Skin epidermis (tissue), 12 donors: ENCODE results near the gene TJP1.
A peak's percentile ranks its signal among the peaks of the same experiment; 100 is the strongest.
"Not testable (repeated sequence)": the region's sequence is repeated elsewhere in the genome, so short reads cannot be mapped to it uniquely, and the experiment has no call there.

Experiments used
- H3K27ac ChIP-seq, 21 experiments: fragments of 200-600 bp; sonication (generic) in 11 of 21; one replicate each; pipeline ENCODE4 v1.5.0; 2020; ENCODE audit warnings: mild to moderate bottlenecking in 3 of 21, inconsistent platforms in 2 of 21, moderate library complexity in 2 of 21
- H3K4me3 ChIP-seq, 7 experiments: fragments of 200-600 bp; sonication (generic) in 2 of 7; one replicate each; pipeline ENCODE4 v1.5.0; 2020; ENCODE audit warnings: inconsistent platforms in 2 of 7, mild to moderate bottlenecking in 2 of 7, moderate library complexity in 1 of 7

Gene TJP1

DNA sequence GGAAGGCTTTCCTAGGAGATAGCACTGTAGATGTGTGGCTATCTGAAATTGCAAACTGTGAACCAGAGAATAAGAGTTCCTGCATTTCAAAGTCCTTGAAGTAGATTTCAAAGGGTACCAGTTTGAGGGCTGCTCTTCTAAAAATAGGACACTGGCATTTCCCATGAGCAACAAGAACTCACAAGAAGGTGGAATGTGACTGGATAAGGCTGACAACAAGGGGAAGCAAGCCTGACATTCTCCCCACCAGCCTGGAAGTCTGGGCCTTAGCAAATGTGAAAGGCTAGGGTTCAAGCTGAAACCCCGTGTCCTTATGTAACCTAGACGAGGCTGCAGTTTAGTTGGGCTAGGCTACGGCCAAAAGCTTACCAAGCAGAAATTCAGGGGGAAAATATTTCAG, 18.7 kb upstream of the TJP1 start:
- no peak overlapping the region for H3K27ac ChIP-seq
- no peak overlapping the region for H3K4me3 ChIP-seq

GRCh38 chr15:29840054-29840453, 17.8 kb upstream of the TJP1 start:
- no peak overlapping the region for H3K4me3 ChIP-seq
- H3K27ac ChIP-seq: no peak overlapping the region

- Histone ChIP-seq H3K27ac (no peak overlapping the region), H3K4me3 (no peak overlapping the region)
Measured at GRCh38 chr15:29838352-29839010, 16.2 kb upstream of the TJP1 start.

DNA sequence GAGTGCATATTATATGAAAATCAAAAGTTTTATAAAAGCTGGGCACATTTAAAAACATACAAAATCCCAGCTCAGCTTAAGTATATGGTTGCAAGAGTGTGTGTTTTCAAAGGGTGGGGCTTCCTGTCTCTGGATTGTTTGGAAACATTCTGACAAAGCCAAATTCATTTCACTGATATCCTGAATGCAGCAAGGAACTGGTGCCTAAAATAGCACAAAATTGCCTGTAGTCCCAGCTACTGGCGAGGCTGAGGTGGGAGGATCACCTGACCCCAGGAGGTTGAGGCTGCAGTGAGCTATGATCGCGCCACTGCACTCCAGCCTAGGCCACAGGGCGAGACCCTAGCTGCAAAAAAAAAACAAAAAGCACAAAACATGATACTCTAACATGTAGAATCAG, 13.0 kb upstream of the TJP1 start:
- Histone ChIP-seq H3K27ac (peak overlapping the region in 1 of 21 experiments; percentile 27), H3K4me3 (no peak overlapping the region)

- Histone ChIP-seq H3K27ac (no peak overlapping the region), H3K4me3 (no peak overlapping the region)
Measured at GRCh38 chr15:29832709-29833108, 10.4 kb upstream of the TJP1 start.

DNA sequence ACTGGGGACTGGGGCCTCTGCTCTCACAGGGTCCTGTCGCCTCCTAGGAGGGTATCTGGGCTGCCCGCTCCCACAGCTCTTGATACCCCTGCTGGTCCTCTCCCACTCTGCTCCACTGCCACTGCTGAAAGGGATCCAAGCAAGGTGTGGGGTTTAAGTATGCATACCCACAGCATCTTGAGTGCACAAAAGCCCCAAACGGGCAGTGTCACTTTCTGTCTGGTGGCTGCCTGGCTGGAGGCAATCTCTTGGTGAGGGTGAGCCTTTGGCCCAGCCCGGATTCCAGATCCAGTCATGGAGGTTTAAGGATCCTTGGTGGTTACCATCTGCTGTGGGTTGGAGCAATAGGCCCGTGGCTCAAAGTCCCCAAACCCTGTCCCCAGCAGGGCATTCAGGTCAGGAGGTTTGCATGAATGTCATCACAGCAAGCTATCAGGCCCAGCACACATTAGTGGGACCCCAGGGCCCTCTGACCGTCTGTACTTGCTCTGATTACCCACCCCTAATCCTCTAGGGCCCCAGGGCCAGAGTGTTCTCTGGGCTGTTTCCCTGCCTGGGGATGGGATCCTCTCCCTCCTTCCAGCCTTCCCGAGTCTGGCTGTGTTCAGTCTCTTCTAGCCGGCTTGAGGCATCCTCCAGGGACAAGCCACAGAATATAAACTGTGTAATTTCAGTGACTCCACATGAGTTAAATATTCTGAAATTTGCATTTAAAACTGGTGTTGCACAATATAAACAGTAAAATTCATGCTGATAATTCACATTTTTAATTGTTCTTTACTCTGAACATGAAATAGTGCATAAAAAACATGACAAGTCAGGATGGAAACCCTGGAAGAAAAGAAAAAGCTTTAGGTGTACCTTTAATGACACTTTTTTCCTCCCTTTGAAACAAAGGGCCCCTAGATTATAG, 4.9 kb upstream of the TJP1 start:
- no peak overlapping the region for H3K27ac ChIP-seq
- no peak overlapping the region for H3K4me3 ChIP-seq

GRCh38 chr15:29825227-29825626, 3.0 kb upstream of the TJP1 start:
- Histone ChIP-seq H3K4me3 (no peak overlapping the region), H3K27ac (no peak overlapping the region)

- H3K4me3 ChIP-seq: peak overlapping the region; percentile 55 to 80 (median 64)
- peak overlapping the region in 20 of 21 experiments; percentile 4 to 98 (median 92) for H3K27ac ChIP-seq
Measured at GRCh38 chr15:29822684-29823459, 604 bp upstream of the TJP1 start.

DNA sequence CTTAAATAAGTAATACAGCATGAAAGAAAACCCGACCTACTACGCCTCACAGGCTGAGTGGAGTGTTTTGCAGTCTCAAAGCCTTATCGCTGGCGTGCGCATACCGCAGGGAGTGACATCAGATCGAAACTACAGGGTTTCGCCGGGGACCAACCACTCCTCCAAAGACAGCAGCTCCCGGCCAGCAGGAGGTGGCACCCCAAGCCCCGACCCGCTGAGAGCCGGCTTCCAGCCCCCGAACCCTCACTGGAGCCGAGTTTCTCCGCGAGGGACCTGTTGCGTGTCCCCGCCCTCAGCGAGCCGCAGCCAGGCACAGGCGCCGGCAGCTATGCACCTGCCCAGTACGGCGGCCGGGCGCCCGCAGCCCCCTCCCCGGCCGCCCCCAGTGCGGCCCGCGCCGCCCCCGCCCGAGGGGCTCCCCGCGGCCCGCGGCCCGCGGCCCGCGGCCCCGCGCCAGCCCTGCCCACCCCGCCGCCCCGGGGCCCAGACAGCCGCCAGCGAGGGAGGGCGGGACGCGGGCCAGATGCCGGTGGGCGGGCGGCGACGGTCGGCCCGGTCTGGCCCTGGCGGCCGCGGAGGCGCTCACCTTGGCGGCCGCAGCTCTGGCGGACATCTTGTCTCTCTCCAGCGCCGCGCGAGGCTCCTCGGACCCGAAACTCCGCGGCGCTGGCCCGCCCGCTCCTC, 710 bp downstream of the TJP1 start:
- Histone ChIP-seq H3K4me3 (peak overlapping the region; percentile 55 to 80 (median 64)), H3K27ac (peak overlapping the region; percentile 83 to 98 (median 93))

GRCh38 chr15:29820394-29821154, 1.7 kb downstream of the TJP1 start:
- Histone ChIP-seq H3K4me3 (peak overlapping the region; percentile 55 to 80 (median 64)), H3K27ac (peak overlapping the region in 12 of 21 experiments; percentile 1 to 98 (median 89))

- Histone ChIP-seq H3K27ac (peak overlapping the region in 1 of 21 experiments; percentile 98), H3K4me3 (peak overlapping the region in 6 of 7 experiments; percentile 55 to 80 (median 64))
Measured at GRCh38 chr15:29819979-29820378, 2.3 kb downstream of the TJP1 start.

DNA sequence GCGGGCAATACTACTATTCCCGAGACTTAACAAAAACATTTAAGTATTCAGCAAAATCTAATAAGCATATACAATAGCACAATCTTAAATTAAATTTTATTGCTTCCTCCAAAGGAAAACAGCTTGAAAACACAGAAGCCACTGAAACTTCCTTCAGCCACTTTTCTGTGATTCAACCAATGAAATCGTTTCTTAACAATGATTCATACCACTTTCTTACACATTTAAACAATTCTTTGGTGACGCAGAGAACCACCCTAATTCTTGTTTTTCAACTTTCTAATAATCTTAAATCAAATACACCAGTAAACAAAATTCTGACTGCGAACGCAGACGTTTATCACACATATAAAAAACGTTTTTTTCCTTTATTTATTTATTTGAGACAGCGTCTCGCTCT, 4.1 kb downstream of the TJP1 start:
- Histone ChIP-seq H3K27ac (no peak overlapping the region), H3K4me3 (no peak overlapping the region)

DNA sequence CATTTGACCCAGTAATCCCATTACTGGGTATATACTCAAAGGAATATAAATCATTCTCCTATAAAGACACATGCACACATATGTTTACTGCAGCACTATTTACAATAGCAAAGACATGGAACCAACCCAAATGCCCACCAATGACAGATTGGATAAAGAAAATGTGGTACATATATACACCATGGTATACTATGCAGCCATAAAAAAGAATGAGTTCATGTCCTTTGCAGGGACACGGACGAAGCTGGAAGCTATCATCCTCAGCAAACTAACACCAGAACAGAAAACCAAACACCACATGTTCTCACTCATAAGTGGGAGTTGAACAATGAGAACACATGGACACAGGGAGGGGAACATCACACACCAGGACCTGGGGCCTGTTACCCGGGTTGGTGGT, 4.8 kb downstream of the TJP1 start:
- H3K4me3 ChIP-seq: not testable (repeated sequence)

GRCh38 chr15:29815000-29815710, 7.1 kb downstream of the TJP1 start:
- Histone ChIP-seq H3K4me3 (no peak overlapping the region), H3K27ac (no peak overlapping the region)

More for the DNA sequence above, 4.8 kb downstream of the TJP1 start:
- H3K27ac ChIP-seq: not testable (repeated sequence)

GRCh38 chr15:29813009-29813408, 9.3 kb downstream of the TJP1 start:
- Histone ChIP-seq H3K27ac (peak overlapping the region in 1 of 21 experiments; percentile 23), H3K4me3 (no peak overlapping the region)

DNA sequence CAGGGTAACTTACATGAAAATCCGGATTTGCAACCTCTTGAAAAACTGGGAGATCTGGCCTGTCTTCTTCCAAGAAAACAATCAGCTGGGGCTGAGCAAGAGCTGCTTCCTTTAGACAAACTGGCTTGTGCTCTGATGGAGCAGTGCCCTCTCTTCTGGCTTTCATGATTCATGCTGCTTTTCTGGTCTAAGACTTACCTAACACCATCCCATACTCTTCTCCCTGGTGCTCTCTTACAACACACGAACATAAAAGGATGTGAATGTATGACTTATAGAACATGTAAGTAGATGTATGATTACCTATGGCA, 9.9 kb downstream of the TJP1 start:
- Histone ChIP-seq H3K27ac (peak overlapping the region in 1 of 21 experiments; percentile 23), H3K4me3 (no peak overlapping the region)

GRCh38 chr15:29811691-29812383, 10.4 kb downstream of the TJP1 start:
- Histone ChIP-seq H3K27ac (peak overlapping the region in 2 of 21 experiments; percentile 18 to 23), H3K4me3 (no peak overlapping the region)

DNA sequence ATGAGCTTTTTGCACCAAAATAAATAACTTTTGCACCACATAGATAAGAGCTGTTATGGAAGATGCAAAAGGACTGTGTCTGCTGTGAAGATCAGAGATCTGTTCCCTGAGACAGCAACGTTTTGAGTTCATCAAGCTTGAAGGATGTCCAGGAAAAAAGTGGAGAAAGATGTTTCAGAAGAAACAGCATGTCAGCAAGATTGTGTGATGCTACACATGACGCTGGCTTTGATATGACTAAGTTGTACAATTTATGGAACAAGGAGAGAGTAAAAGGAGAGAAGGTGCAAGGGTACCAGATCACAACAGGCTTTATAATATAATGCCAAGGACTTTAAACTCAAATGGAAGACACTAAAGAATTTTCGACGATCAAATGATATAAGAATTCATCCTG, 16.6 kb downstream of the TJP1 start:
- Histone ChIP-seq H3K4me3 (no peak overlapping the region), H3K27ac (no peak overlapping the region)
